ENCODE measurements around the gene RASGEF1C.
A peak's percentile ranks its signal among the peaks of the same experiment; 100 is the strongest.

Gene RASGEF1C

DNA sequence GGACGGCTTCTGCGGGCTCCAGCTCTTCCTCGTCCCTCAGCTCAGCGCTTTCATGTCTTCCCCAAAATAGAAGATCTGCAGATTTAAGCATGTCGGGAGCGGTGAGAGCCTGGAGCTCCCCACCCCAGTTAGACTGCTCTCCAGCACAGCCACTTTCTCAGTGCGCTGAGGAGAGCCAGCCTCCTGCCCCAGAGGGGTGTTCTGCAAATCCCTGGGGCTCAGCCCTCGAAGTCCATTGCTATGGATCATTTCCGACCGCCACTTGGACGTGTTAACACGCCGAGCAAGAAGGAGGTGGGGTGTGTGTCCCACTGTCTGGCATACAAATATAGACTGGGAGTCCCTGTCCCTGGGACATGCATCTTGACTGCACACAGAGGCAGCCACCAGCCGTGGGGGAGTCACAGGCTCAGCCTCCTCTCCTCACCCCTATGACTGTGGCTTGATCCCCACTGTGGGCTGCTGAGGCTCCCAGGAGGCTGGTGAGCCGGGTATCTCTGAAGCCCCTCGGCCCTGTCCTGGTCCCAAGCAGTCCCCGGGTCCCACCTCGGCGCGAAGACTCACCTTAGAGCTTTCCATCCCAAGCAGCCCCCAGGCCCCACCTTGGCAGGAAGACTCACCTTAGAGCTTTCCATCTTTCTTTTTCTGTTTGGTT is 107.4 kb downstream of the RASGEF1C start:
- DNase-seq (ENCODE audit: low spot score in 2 of 2), result no peak
- Histone ChIP-seq H3K4me3 (no peak overlapping the region), H3K9me3 (peaks cover 5% of the 10 kb centered on the region), H3K4me1 (no peaks in the 10 kb centered on the region), H3K27me3 (ENCODE audit: low read depth) (no peaks in the 10 kb centered on the region), H3K36me3 (replicated peaks) (no peaks in the 10 kb centered on the region)
- in situ Hi-C loops (cut with MboI; ENCODE audit: low sequenced_read_pairs), result no loop called here

DNA sequence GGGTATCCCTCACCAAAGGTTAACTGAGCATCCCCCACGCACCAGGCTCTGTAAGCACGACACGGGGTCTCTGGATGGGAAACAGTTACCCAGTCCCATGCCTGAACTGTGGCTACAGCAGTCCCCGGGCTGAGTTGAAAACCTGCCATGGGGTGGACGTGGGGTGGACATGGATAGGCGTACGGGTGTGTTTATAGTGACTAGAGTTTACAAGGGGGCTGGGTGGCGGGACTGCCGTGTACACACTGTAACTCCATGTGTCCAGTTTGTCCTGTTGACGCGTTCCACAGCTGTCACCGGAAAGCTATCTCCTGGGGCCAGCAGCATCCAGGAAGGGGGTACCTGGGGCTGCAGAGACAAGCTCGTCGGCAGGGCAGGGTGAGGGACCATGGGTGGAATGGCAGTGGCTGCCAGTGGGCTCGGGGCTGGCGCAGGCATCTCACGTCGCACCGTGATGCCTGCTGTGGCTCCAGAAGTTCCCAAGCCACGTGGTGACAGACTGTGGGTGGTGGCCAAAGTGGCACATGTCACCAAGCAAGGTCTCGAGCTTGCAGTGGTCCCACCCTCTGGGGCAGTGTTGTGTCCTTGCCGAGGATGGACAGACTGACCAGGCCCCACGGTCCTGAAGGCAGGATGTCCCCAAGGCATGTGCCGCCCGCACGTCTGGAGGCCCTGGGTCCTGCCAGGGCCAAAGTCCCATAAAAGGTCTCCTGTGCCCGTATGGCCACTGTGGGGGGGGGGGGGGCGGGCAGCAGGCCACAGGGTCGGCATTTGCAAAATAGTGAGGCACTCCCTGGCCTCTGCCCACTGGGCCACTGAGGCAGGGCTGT is 108.2 kb downstream of the RASGEF1C start:
- no peak for DNase-seq (ENCODE audit: low spot score in 2 of 2)
- in situ Hi-C loops (cut with MboI; ENCODE audit: low sequenced_read_pairs), result no loop called here
- Histone ChIP-seq H3K36me3 (replicated peaks) (no peaks in the 10 kb centered on the region), H3K27me3 (ENCODE audit: low read depth) (no peaks in the 10 kb centered on the region), H3K4me1 (no peaks in the 10 kb centered on the region), H3K4me3 (no peak overlapping the region), H3K9me3 (no peaks in the 10 kb centered on the region; the same call in 1 of the 2 replicates)

DNA sequence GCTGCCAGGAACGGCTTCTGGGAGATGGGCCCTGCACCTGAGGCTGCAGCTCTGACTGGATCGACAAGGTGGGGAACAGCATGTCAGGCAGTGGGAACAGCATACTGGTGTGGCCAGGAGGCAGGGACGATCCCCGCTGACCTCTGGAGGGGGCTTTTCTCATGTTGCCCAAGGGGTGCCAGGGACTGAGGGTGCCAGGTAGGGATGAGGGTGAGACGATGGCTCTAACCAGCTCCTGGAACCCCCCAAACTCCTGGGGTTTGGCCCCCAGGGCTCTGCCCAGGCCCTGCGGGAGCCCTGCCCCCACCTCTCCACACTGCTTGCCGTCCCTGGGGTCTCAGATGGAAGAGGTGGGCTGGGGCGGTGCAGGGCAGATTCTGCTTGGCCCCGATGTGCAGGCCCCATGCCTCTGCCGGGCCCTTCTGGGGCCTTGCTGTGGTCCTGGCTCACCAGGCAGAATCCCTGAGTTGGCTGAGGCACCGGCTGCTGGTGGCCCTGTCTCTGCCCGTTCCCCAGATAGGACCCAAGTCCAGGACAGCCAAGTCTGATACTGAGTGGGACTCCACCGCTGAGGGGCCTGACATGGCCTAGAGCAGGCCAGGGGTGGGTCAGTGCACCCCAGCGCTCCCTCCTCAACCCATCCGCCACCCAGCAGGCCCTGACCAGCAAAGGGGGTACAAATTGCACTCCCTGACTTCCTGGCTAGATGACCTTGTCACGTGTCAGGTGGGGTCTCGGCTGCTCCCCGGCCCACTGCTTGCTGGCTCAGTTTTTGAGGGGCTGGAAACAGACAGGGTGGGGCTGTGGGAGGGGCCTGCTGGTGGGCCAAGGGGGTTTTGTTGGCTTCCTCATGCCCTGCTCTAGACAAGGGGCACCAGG is 109.0 kb downstream of the RASGEF1C start:
- in situ Hi-C loops (cut with MboI; ENCODE audit: low sequenced_read_pairs), result no loop called here
- Histone ChIP-seq H3K4me1 (no peaks in the 10 kb centered on the region), H3K36me3 (replicated peaks) (no peaks in the 10 kb centered on the region), H3K27me3 (ENCODE audit: low read depth) (no peaks in the 10 kb centered on the region), H3K4me3 (no peak overlapping the region), H3K9me3 (no peaks in the 10 kb centered on the region)
- no peak for DNase-seq (ENCODE audit: low spot score in 2 of 2)

- Histone ChIP-seq H3K36me3 (replicated peaks) (no peaks in the 10 kb centered on the region), H3K4me1 (no peaks in the 10 kb centered on the region), H3K4me3 (no peak overlapping the region), H3K27me3 (ENCODE audit: low read depth) (no peaks in the 10 kb centered on the region), H3K9me3 (no peaks in the 10 kb centered on the region)
- in situ Hi-C loops (cut with MboI; ENCODE audit: low sequenced_read_pairs), result no loop called here
- DNase-seq (ENCODE audit: low spot score in 2 of 2), result no peak
Observed at GRCh38 chr5:180098991-180099732, 109.8 kb downstream of the RASGEF1C start.

GRCh38 chr5:180098526-180098925 is 110.5 kb downstream of the RASGEF1C start:
- Histone ChIP-seq H3K4me3 (no peak overlapping the region), H3K9me3 (no peaks in the 10 kb centered on the region), H3K36me3 (replicated peaks) (no peaks in the 10 kb centered on the region), H3K27me3 (ENCODE audit: low read depth) (no peaks in the 10 kb centered on the region), H3K4me1 (no peaks in the 10 kb centered on the region)
- no peak for DNase-seq (ENCODE audit: low spot score in 2 of 2)
- in situ Hi-C loops (cut with MboI; ENCODE audit: low sequenced_read_pairs), result no loop called here

DNA sequence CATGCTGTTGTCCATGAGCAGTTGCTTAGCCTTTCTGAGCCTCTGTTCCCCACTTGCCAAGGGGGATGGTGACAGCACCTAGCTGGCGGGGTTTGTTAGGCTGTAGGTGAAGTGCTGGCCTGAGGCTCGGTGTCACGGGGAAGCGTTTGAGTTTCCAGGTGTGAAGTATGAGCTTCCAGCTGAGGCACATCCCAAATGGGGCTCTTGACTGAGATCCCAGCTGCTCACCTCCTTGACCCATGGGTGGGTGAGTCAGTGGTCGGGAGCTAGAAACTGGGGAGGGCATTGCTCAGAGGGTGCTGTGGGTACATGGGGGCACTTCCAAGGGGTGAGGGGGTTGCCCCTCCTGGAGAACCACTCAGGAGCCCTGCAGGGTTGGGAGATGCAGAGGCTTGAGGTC is 111.1 kb downstream of the RASGEF1C start:
- no peaks in the 10 kb centered on the region for H3K4me1 ChIP-seq
- no peak for DNase-seq (ENCODE audit: low spot score in 2 of 2)
- H3K36me3 ChIP-seq (replicated peaks), result no peaks in the 10 kb centered on the region
- in situ Hi-C loops (cut with MboI; ENCODE audit: low sequenced_read_pairs), result no loop called here
- H3K9me3 ChIP-seq, result no peaks in the 10 kb centered on the region
- no peak overlapping the region for H3K4me3 ChIP-seq
- no peaks in the 10 kb centered on the region for H3K27me3 ChIP-seq (ENCODE audit: low read depth)

- no peak overlapping the region for H3K4me3 ChIP-seq
- H3K36me3 ChIP-seq (replicated peaks), result no peaks in the 10 kb centered on the region
- in situ Hi-C loops (cut with MboI; ENCODE audit: low sequenced_read_pairs), result no loop called here
- H3K27me3 ChIP-seq (ENCODE audit: low read depth), result no peaks in the 10 kb centered on the region
- DNase-seq (ENCODE audit: low spot score in 2 of 2), result no peak
- no peaks in the 10 kb centered on the region for H3K4me1 ChIP-seq
- H3K9me3 ChIP-seq, result no peaks in the 10 kb centered on the region
Observed at GRCh38 chr5:180097163-180097894, 111.7 kb downstream of the RASGEF1C start.

GRCh38 chr5:180096616-180097015 is 112.4 kb downstream of the RASGEF1C start:
- no peaks in the 10 kb centered on the region for H3K4me1 ChIP-seq
- no peak overlapping the region for H3K4me3 ChIP-seq
- in situ Hi-C loops (cut with MboI; ENCODE audit: low sequenced_read_pairs), result no loop called here
- H3K9me3 ChIP-seq, result no peaks in the 10 kb centered on the region
- no peaks in the 10 kb centered on the region for H3K36me3 ChIP-seq (replicated peaks)
- DNase-seq (ENCODE audit: low spot score in 2 of 2), result no peak
- no peaks in the 10 kb centered on the region for H3K27me3 ChIP-seq (ENCODE audit: low read depth)

DNA sequence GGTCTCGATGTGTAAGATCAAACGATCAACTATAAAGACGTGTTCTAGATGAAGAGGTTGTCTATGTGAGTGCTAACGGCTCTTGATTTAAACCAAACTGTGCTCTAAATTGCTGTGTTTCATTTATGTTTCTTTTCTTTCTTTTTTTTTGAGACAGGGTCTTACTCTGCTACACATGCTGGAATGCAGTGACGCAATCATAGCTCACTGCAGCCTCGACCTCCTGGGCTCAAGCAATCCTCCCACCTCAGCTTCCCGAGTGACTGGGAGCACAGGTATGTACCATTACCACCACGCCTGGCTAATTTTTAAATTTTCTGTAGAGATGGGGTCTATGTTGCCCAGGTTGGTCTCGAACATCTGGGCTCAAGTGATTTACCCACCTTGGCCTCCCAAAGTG is 113.5 kb downstream of the RASGEF1C start:
- Histone ChIP-seq H3K36me3 (replicated peaks) (no peaks in the 10 kb centered on the region), H3K9me3 (no peaks in the 10 kb centered on the region), H3K4me3 (no peak overlapping the region), H3K4me1 (peaks cover 3% of the 10 kb centered on the region), H3K27me3 (ENCODE audit: low read depth) (no peaks in the 10 kb centered on the region)
- no peak for DNase-seq (ENCODE audit: low spot score in 2 of 2)
- in situ Hi-C loops (cut with MboI; ENCODE audit: low sequenced_read_pairs), result no loop called here

DNA sequence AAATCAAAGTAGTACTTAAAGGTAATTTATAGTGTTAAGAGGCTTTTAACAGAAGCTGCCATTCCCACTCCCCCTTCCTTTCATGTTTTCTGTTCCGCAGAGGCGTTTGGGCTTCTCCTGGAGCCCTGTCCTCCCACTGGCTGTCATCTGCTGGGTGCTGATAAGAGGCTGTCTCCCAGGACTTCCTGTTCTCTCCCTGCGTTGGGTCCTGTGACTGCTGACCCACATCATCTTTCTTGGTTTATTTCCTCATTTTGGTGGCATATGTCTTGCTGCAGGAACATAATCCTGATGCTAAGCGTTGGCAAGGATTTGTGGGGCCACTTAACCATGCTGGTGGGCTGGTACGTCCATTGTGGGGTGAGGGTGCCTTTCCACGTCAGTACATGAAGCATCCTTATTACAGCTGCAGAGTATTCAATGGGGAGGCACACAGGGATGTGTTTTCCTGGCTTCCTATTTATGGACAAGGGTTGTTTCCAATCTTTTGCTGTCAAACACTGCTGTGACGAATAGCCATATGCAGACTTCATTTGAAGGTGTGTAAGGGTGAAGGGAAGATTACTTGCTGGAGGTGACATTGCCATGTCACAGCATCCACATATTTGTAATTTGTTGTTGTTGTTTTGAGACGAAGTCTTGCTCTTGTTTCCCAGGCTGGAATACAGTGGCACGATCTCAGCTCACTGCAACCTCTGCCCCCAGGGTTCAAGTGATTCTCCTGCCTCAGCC is 115.2 kb downstream of the RASGEF1C start:
- in situ Hi-C loops (cut with MboI; ENCODE audit: low sequenced_read_pairs), result no loop called here
- no peak for DNase-seq (ENCODE audit: low spot score in 2 of 2)
- Histone ChIP-seq H3K36me3 (replicated peaks) (no peaks in the 10 kb centered on the region), H3K27me3 (ENCODE audit: low read depth) (no peaks in the 10 kb centered on the region), H3K4me3 (no peak overlapping the region), H3K4me1 (peaks cover 8% of the 10 kb centered on the region), H3K9me3 (no peaks in the 10 kb centered on the region)

DNA sequence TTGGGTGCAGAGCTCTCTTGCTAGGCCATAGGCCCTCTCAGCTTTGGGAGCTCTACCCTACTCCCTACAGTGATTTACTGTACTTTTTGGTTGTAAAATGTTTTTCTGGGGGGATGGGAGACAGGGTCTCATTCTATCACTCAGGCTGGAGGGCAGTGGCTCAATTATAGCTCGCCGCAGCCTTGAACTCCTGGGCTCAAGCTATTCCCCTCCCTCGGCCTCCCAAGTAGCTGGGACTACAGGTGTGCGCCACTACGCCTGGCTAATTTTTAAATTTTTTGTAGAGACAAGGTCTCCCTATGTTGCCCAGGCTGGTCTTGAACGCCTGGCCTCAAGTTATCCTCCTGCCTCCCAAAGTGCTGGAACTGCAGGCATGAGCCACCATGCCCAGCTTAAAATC is 115.8 kb downstream of the RASGEF1C start:
- no peak overlapping the region for H3K4me3 ChIP-seq
- H3K9me3 ChIP-seq, result no peaks in the 10 kb centered on the region
- H3K36me3 ChIP-seq (replicated peaks), result no peaks in the 10 kb centered on the region
- H3K27me3 ChIP-seq (ENCODE audit: low read depth), result no peaks in the 10 kb centered on the region
- in situ Hi-C loops (cut with MboI; ENCODE audit: low sequenced_read_pairs), result no loop called here
- DNase-seq (ENCODE audit: low spot score in 2 of 2), result no peak
- H3K4me1 ChIP-seq, result peaks cover 8% of the 10 kb centered on the region

GRCh38 chr5:180090769-180091546 is 118.1 kb downstream of the RASGEF1C start:
- peak; percentile 70 to 79 for DNase-seq (ENCODE audit: low spot score in 2 of 2)
- no peaks in the 10 kb centered on the region for H3K27me3 ChIP-seq (ENCODE audit: low read depth)
- H3K4me3 ChIP-seq, result peak overlapping the region; percentile 26
- in situ Hi-C loops (cut with MboI; ENCODE audit: low sequenced_read_pairs), result no loop called here
- no peaks in the 10 kb centered on the region for H3K9me3 ChIP-seq
- peaks cover 14% of the 10 kb centered on the region for H3K4me1 ChIP-seq
- no peaks in the 10 kb centered on the region for H3K36me3 ChIP-seq (replicated peaks)
